ENCODE results near the gene KLHDC2.
"Not testable (repeated sequence)": the region's sequence is repeated elsewhere in the genome, so short reads cannot be mapped to it uniquely, and the experiment has no call there.

Gene KLHDC2

GRCh38 chr14:49767270-49767570 lies 733 bp upstream of the KLHDC2 start:
- DNase-seq (ENCODE audit: low read depth), result no peak

GRCh38 chr14:49768301-49769121 lies 558 bp downstream of the KLHDC2 start:
- peak; percentile 77 for TF ChIP-seq MYC (IDR thresholded peaks at IDR 0.05; ENCODE audit: low read depth, low read length)
- no peak for TF ChIP-seq POLR2A (IDR thresholded peaks at IDR 0.05; ENCODE audit: extremely low read depth, insufficient read length)
- TF ChIP-seq, protein P1, sequence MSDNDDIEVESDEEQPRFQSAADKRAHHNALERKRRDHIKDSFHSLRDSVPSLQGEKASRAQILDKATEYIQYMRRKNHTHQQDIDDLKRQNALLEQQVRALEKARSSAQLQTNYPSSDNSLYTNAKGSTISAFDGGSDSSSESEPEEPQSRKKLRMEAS (IDR thresholded peaks at IDR 0.05; ENCODE audit: low read depth, low read length), result peak; percentile 44
- DNase-seq (ENCODE audit: low read depth), result peak; percentile 74
- peak overlapping the region; percentile 89 for H3K4me3 ChIP-seq (ENCODE audit: low read depth, low read length)

More at GRCh38 chr14:49767270-49767570, 733 bp upstream of the KLHDC2 start:
- TF ChIP-seq MYC (IDR thresholded peaks at IDR 0.05; ENCODE audit: low read depth, low read length) (no peak), POLR2A (IDR thresholded peaks at IDR 0.05; ENCODE audit: extremely low read depth, insufficient read length) (no peak), CTCF (IDR thresholded peaks at IDR 0.05; ENCODE audit: low read depth, low read length) (no peak)
- TF ChIP-seq, protein P1 (IDR thresholded peaks at IDR 0.05; ENCODE audit: low read depth, low read length), result no peak
- peak overlapping the region; percentile 68 for H3K4me3 ChIP-seq (ENCODE audit: low read depth, low read length)

- no peak for DNase-seq (ENCODE audit: low read depth)
- no peak for TF ChIP-seq POLR2A (IDR thresholded peaks at IDR 0.05; ENCODE audit: extremely low read depth, insufficient read length)
Observed at GRCh38 chr14:49769171-49769570, 1.2 kb downstream of the KLHDC2 start.

GRCh38 chr14:49769581-49770211 lies 1.7 kb downstream of the KLHDC2 start:
- no peak for DNase-seq (ENCODE audit: low read depth)
- TF ChIP-seq POLR2A (IDR thresholded peaks at IDR 0.05; ENCODE audit: extremely low read depth, insufficient read length), result no peak
- TF ChIP-seq, protein P1 (IDR thresholded peaks at IDR 0.05; ENCODE audit: low read depth, low read length), result no peak
- no peak for TF ChIP-seq CTCF (IDR thresholded peaks at IDR 0.05; ENCODE audit: low read depth, low read length)
- TF ChIP-seq MYC (IDR thresholded peaks at IDR 0.05; ENCODE audit: low read depth, low read length), result no peak
- peak overlapping the region; percentile 89 for H3K4me3 ChIP-seq (ENCODE audit: low read depth, low read length)

More at GRCh38 chr14:49769171-49769570, 1.2 kb downstream of the KLHDC2 start:
- peak overlapping the region; percentile 89 for H3K4me3 ChIP-seq (ENCODE audit: low read depth, low read length)

GRCh38 chr14:49770212-49770817 lies 2.4 kb downstream of the KLHDC2 start:
- TF ChIP-seq, protein P1 (IDR thresholded peaks at IDR 0.05; ENCODE audit: low read depth, low read length), result no peak
- TF ChIP-seq POLR2A (IDR thresholded peaks at IDR 0.05; ENCODE audit: extremely low read depth, insufficient read length) (no peak), CTCF (IDR thresholded peaks at IDR 0.05; ENCODE audit: low read depth, low read length) (no peak), MYC (IDR thresholded peaks at IDR 0.05; ENCODE audit: low read depth, low read length) (no peak)
- H3K4me3 ChIP-seq (ENCODE audit: low read depth, low read length), result peak overlapping the region; percentile 23
- no peak for DNase-seq (ENCODE audit: low read depth)

GRCh38 chr14:49771691-49772090 lies 3.7 kb downstream of the KLHDC2 start:
- not testable (repeated sequence) for DNase-seq (ENCODE audit: low read depth); H3K4me3 ChIP-seq (ENCODE audit: low read depth, low read length)

GRCh38 chr14:49774106-49774505 lies 6.2 kb downstream of the KLHDC2 start:
- no peak overlapping the region for H3K4me3 ChIP-seq (ENCODE audit: low read depth, low read length)
- TF ChIP-seq CTCF (IDR thresholded peaks at IDR 0.05; ENCODE audit: low read depth, low read length) (no peak), POLR2A (IDR thresholded peaks at IDR 0.05; ENCODE audit: extremely low read depth, insufficient read length) (no peak), MYC (IDR thresholded peaks at IDR 0.05; ENCODE audit: low read depth, low read length) (no peak)
- TF ChIP-seq, protein P1 (IDR thresholded peaks at IDR 0.05; ENCODE audit: low read depth, low read length), result no peak
- DNase-seq (ENCODE audit: low read depth), result no peak

Data from NB4 (cell line).